ENCODE measurements around the gene RNF114. TPM values are rescaled to one million over a fixed set of nuclear protein-coding genes. Genes with fewer than 3 reads are reported as not detected.

The RNF114 gene
- total RNA-seq, 1 donor from 2014 or later, result 45.8 TPM

DNA sequence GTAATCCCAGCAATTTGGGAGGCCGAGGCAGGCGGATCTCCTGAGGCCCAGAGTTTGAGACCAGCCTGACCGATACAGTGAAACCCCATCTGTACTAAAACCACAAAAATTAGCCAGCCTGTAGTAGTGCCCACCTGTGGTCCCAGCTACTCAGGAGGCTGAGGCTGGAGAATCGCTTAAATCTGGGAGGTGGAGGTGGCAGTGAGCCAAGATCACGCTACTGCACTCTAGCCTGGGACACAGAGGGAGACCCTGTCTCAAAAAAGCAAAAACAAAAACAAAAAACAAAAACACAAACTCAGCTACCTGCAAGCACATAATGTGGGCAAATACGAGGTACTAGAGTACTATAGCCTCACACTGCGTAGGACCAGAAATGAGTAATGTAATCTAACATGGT, 17.2 kb upstream of the RNF114 start:
- intact Hi-C loops (cut with DNase I), result no loop called here
- no peak for DNase-seq (ENCODE audit: low spot score)

GRCh38 chr20:49919461-49919860, 16.7 kb upstream of the RNF114 start:
- intact Hi-C loops (cut with DNase I), result no loop called here
- DNase-seq (ENCODE audit: low spot score), result no peak

DNA sequence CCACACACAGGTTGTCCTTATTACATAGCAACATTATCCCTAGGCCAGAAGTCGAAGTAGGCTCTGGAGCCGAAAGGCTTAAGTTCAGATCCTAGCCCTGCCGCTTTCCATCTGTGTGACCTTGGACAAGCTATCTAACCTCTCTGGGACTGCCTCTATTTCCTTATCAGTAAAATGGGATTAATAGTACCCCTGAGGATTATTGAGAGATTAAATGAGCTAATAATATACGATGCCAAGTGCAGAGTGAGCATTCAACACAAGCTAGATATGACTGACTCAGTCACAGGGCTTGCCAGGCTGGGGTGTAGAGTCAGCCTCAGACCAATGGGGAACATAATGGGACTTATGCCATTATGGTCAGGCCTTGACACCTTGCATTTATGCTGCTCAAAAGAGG, 11.9 kb upstream of the RNF114 start:
- DNase-seq (ENCODE audit: low spot score), result no peak
- intact Hi-C loops (cut with DNase I), result no loop called here

DNA sequence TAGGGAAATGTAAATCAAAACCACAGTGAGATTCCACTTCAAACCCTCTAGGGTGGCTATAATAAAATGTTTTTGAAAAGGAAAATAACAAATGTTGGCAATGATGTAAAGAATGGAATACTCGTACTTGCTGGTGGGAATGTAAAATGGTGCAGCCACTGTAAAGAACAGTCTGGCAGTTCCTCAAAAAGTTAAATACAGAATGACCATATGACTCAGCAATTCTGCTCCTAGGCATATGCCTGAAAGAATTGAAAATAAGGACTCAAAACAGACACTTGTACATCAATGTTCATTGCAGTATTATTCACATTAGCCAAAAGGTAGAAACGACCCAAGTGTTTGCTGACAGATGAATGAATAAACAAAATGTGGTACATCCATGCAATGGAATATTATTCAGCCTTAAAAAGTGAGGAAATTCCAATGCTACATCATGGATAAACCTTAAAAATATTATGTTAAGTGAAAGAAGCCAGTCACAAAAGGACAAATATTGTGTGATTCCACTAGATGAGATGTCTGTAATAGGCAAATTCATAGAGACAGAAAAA, 10.2 kb upstream of the RNF114 start:
- DNase-seq (ENCODE audit: low spot score), result no peak
- intact Hi-C loops (cut with DNase I), result loop anchor here (5.0 kb wide), 3 partner anchors 314 to 594 kb away; no protein-coding TSS in a partner anchor

DNA sequence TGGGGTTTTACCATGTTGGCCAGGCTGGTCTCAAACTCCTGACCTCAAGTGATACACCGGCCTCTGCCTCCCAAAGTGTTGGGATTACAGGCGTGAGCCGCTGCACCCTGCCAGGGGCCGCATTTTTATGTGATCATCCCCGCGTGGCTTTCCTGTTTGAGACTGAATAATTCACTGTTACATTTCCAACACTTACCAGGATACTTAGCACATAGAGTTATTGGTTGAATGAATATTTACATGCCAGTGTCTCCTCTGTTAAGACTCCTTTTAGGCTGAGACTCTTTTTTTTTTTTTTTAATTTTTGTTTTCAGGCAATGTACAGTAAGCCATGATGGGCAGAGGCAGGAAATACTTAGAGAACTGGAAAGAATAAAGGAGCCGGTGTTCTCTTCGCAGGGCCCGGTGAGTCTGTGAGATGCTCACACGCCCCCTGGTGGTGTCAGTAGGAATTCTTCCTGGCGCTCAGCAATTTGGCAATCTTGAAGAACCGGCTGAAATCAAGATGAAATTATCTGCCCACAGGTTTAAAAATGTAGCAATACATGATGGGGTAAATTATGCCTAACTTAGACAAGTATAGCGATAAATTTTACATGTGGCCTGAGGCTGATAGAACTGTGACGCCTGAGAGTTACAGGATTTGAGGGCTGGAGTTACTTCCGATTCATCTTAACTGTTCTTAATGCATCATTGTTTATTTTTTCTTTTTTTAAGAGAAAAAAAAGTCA, 7.6 kb upstream of the RNF114 start:
- peak; percentile 88 for DNase-seq (ENCODE audit: low spot score)
- intact Hi-C loops (cut with DNase I), result loop anchor here (5.0 kb wide), 3 partner anchors 316 to 596 kb away; no protein-coding TSS in a partner anchor

GRCh38 chr20:49929142-49929494, 7.1 kb upstream of the RNF114 start:
- DNase-seq (ENCODE audit: low spot score), result no peak
- intact Hi-C loops (cut with DNase I), result loop anchor here (5.0 kb wide), 3 partner anchors 317 to 597 kb away; no protein-coding TSS in a partner anchor

DNA sequence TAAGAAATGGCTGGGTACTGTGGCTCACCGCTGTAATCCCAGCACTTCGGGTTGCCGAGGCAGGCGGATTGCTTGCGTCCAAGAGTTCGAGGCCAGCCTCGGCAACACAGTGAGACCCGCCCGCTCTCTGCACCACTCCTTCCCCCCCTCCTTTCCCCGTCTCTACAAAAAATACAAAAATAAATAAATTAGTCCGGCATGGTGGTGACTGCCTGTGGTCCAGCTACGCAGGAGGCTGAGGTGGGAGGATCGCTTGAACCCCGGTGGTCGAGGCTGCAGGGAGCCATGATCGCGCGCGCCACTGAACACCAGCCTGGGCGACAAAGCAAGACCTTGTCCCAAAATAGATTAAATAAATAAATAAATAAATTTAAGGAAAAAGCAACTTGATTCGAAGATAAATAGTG, 448 bp upstream of the RNF114 start:
- no peak for DNase-seq (ENCODE audit: low spot score)
- intact Hi-C loops (cut with DNase I), result no loop called here

GRCh38 chr20:49937027-49937929, 1.1 kb downstream of the RNF114 start:
- intact Hi-C loops (cut with DNase I), result no loop called here
- DNase-seq (ENCODE audit: low spot score), result no peak

DNA sequence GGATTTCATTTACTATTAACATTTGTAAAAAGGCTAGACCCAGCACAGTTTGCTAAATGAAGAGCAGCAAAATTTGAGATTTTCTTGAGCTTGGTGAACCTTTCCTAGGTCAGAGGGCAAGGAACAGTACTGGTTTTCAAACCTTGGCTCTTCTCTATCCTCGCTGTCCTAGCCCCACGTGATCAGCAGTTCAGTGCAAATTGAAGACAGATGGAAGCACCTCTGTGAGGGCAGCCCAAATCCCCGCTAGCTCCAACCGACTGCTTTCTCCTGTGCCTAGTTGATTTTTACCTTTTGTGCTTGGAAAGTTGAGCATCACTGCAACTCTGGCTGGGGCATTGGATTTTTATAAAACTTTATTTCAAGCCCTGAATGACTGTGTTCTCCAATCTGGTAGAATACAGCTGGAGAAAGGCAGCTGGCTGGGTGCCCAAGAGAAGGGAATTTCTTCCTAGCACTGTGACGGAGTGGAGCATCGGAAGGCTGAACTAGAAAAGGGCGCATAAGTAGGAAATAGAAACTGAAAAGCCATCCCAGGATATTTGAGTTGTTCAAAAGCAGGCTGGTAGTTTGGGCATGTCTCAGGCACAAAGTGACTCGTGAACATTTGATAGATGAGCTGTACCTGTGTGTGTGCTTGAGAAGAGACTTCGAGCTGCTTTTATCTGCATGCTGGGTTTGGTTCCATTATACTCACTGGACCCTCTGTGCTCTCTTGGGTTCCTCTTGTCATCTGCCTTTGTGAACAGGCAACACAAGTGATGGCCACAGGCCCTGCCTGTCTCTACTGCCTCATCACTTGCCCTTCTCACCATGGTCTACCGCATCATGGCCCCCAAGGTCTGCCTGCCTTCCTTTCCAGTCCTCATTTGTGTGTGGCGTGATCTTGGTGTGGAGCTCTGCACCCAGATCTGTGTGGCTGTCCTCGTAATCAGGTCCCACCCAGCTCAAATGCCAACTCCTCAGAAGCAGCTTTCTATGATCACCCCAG, 2.3 kb downstream of the RNF114 start:
- intact Hi-C loops (cut with DNase I), result no loop called here
- DNase-seq (ENCODE audit: low spot score), result no peak

- intact Hi-C loops (cut with DNase I), result no loop called here
- no peak for DNase-seq (ENCODE audit: low spot score)
Measured at GRCh38 chr20:49941456-49941855, 5.3 kb downstream of the RNF114 start.

GRCh38 chr20:49942303-49942702, 6.1 kb downstream of the RNF114 start:
- DNase-seq (ENCODE audit: low spot score), result no peak
- intact Hi-C loops (cut with DNase I), result no loop called here

DNA sequence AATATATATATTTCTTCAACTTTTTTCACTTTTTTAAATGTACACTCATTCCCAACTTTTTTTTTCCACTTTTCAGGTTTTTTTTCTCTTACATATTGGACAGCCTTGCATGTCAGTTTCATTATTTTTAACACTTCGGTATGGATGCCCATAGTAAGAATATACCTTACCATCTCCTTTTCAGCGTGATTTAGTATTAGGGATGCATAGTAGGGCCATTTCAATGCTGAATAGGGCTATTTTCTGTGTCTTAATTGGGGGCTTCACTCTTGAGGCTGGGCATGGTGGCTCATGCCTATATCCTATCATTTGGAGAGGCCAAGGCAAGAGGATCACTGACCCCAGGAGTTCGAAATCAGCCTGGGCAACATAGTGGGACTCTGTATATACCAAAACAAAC, 6.7 kb downstream of the RNF114 start:
- no peak for DNase-seq (ENCODE audit: low spot score)
- intact Hi-C loops (cut with DNase I), result no loop called here

DNA sequence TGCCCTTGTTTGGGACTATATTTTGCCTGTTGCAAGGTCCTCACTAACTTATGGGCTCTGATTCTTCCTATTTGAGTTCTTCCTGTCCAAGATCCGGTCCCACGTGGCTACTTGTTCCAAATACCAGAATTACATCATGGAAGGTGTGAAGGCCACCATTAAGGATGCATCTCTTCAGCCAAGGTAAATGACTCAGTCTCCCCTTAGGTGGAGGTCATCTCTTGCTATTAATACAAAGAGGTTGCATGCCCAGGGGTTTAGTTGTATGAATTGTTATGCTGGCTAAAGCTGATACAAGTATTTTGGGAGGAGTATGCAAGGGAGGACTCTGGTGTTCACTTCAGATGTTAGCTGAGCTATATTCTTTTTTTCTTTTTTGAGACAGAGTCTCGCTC, 9.1 kb downstream of the RNF114 start:
- no peak for DNase-seq (ENCODE audit: low spot score)
- intact Hi-C loops (cut with DNase I), result no loop called here

DNA sequence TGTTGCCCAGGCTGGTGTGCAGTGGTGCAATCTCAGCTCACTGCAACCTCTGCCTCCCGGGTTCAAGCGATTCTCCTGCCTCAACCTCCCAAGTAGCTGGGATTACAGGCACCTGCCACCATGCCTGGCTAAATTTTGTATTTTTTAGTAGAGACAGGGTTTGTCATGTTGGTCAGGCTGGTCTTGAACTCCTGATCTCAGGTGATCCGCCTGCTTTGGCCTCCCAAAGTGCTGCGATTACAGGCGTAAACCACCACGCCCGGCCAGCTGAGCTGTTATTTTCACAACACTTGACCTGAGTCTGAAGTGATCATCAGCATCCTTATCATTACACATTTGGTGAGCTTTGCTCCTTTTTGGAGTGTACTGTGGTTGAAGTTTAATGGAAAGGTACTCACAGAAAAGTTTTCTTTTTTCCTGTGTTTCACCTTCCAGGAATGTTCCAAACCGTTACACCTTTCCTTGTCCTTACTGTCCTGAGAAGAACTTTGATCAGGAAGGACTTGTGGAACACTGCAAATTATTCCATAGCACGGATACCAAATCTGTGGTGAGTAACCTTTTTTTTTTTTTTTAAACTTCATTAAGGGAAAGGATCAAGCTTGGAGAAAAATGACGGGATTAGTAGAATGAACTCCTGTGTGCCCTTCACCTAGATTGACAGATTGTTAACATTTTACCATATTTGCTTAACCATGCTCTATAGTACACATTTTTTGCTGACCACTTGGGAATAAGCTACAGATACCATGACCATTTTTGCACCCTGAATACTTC, 9.7 kb downstream of the RNF114 start:
- intact Hi-C loops (cut with DNase I), result no loop called here
- no peak for DNase-seq (ENCODE audit: low spot score)

- intact Hi-C loops (cut with DNase I), result no loop called here
- DNase-seq (ENCODE audit: low spot score), result no peak
Measured at GRCh38 chr20:49948178-49948577, 12.0 kb downstream of the RNF114 start.

DNA sequence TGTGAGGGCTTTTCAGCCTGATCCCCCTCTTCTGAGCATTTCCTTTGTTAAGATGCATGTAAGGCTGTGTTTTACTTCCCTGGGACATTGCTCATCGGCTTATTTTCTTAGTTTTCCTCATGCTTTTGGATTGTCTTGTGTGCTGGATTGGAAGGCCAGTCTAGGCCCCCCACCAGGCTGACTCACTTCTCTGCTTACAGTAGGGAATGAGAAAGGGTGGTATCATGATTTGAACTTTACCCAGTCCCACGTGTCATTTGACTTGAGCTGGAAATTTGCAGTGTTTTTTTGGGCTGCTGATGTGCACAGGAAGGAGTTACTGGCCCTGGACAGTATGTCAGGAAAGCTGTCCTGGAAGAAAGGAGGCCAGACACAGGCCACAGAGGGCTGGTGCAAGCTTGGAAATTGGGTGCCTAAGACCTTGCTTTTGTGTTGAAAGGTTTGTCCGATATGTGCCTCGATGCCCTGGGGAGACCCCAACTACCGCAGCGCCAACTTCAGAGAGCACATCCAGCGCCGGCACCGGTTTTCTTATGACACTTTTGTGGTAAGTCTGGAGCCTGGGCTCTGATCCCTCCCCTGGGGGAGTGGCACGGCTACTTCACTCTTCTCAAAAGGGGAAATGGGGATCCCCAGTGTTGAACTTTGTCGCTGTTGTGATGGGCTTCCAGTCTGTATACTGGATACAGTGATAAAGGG, 12.8 kb downstream of the RNF114 start:
- DNase-seq (ENCODE audit: low spot score), result no peak
- intact Hi-C loops (cut with DNase I), result no loop called here

DNA sequence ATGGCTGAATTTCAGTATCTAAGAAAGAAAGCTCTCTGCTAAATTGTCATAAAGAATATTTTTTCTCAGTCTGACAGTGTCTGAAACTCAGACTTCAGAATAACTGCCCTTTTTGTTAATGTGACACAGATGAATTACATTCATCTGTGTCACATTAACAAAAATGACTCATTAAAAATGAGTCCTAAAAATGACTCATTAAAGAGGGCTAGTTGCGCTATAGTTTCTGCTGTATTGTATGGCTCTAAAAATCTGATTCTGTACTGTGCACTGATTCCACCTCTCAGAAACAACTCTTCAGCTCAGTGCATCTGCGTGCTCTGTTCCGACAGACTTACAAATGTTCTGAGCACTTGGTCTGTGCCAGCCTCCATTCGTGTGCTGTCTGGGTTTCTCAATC, 15.0 kb downstream of the RNF114 start:
- intact Hi-C loops (cut with DNase I), result no loop called here
- no peak for DNase-seq (ENCODE audit: low spot score)

GRCh38 chr20:49955167-49955566, 19.0 kb downstream of the RNF114 start:
- no peak for DNase-seq (ENCODE audit: low spot score)
- intact Hi-C loops (cut with DNase I), result no loop called here

Measured in cardiac septum (tissue), 1 donor.